ENCODE measurements around the gene GPRC5D. TPM values are rescaled to one million over a fixed set of nuclear protein-coding genes. Genes with fewer than 3 reads are reported as not detected.
A peak's percentile ranks its signal among the peaks of the same experiment; 100 is the strongest.

GPRC5D gene
- total RNA-seq, 6 donors from 2014 or later, result 0.66 to 2.1 TPM; not detected in 4

DNA sequence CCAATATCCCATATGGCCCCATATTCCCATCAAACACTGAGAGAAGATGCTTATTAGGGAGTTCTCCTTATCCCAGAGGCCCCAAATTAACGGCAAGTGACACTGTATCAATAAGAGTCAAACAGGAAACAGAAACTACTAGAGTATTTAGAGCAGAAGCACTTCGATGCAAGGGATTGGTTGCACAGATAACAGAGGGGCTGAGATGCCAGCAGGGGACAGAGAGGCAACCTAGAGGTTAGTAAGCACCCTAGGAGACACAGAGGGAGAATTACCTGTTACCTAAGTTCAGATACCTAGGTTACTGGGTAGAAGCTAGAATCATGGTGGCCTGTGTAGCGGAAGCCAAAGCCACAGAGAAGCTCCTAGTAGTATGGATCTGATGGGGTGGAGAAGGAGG lies 45.2 kb upstream of the GPRC5D start:
- H3K4me1 ChIP-seq, result peaks cover 18 to 54% (median 34%) of the 10 kb centered on the region in 4 donors
- no peak overlapping the region for H3K4me3 ChIP-seq
- H3K27ac ChIP-seq, result no peak overlapping the region
- DNase-seq (no peak), ATAC-seq (ENCODE audit: low FRiP score in 2 of 2) (no peak)
- H3K9me3 ChIP-seq, result no peaks in the 10 kb centered on the region
- H3K27me3 ChIP-seq, result no peaks in the 10 kb centered on the region
- 51 to 52% methylated on average over 3 of the region's 3 CpGs for WGBS, 2 donors
- TF ChIP-seq, protein P1, sequence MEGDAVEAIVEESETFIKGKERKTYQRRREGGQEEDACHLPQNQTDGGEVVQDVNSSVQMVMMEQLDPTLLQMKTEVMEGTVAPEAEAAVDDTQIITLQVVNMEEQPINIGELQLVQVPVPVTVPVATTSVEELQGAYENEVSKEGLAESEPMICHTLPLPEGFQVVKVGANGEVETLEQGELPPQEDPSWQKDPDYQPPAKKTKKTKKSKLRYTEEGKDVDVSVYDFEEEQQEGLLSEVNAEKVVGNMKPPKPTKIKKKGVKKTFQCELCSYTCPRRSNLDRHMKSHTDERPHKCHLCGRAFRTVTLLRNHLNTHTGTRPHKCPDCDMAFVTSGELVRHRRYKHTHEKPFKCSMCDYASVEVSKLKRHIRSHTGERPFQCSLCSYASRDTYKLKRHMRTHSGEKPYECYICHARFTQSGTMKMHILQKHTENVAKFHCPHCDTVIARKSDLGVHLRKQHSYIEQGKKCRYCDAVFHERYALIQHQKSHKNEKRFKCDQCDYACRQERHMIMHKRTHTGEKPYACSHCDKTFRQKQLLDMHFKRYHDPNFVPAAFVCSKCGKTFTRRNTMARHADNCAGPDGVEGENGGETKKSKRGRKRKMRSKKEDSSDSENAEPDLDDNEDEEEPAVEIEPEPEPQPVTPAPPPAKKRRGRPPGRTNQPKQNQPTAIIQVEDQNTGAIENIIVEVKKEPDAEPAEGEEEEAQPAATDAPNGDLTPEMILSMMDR (IDR thresholded peaks at IDR 0.05), result no peak
- TF ChIP-seq EP300 (IDR thresholded peaks at IDR 0.05) (no peak), POLR2AphosphoS5 (IDR thresholded peaks at IDR 0.05) (no peak), POLR2A (IDR thresholded peaks at IDR 0.05) (no peak)
- no peaks in the 10 kb centered on the region for H3K36me3 ChIP-seq

- ATAC-seq (ENCODE audit: low FRiP score in 2 of 2) (no peak), DNase-seq (no peak)
- H3K36me3 ChIP-seq, result no peaks in the 10 kb centered on the region
- no peaks in the 10 kb centered on the region for H3K27me3 ChIP-seq
- no peak for TF ChIP-seq POLR2A (IDR thresholded peaks at IDR 0.05)
- TF ChIP-seq EP300 (IDR thresholded peaks at IDR 0.05), result no peak
- TF ChIP-seq, protein P1 (IDR thresholded peaks at IDR 0.05), result no peak
- TF ChIP-seq POLR2AphosphoS5 (IDR thresholded peaks at IDR 0.05), result no peak
- no peaks in the 10 kb centered on the region for H3K9me3 ChIP-seq
- no peak overlapping the region for H3K27ac ChIP-seq
- peaks cover 18 to 51% (median 34%) of the 10 kb centered on the region in 4 donors for H3K4me1 ChIP-seq
- H3K4me3 ChIP-seq, result no peak overlapping the region
- 67 to 81% methylated on average over 3 of the region's 3 CpGs for WGBS, 2 donors
Measured at GRCh38 chr12:12996209-12996608, 44.2 kb upstream of the GPRC5D start.

DNA sequence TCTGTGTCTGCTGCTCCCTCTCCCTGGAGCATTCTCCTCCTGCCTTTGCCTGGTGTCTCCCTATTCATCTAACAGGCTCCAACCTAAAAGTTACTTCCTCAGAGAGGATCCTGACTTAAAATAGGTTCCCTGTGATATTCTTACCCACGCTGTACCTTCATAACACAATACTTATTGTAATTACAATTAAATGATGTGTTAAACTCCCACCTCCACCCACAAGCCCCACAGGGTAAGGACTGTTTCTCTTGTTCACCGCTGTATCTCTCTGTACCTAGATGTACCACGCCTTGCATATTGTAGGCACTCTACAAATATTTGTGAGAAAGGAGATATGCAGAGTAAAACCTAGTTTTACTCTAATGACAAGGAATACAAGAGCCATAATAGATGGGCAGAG lies 43.1 kb upstream of the GPRC5D start:
- no peak for ATAC-seq (ENCODE audit: low FRiP score in 2 of 2)
- Histone ChIP-seq H3K4me1 (peaks cover 18 to 47% (median 34%) of the 10 kb centered on the region in 4 donors), H3K27ac (no peak overlapping the region)

DNA sequence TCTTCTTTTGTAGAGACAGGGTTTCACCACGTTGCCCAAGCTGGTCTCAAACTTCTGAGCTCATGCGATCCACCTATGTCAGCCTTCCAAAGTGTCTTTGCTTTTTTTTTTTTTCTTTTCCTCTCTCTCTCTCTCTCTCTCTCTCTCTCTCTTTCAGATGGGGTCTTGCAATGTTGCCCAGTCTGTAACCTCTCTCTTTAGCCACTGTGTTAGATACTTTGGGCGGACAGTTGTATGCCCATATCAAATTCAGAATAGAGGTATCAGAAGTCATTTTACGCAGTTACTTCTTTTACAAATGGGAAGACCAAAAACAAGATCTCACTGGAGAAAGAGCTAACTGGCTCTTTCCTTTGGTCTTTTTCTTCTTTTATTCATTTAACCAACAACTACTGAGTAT lies 41.4 kb upstream of the GPRC5D start:
- H3K27ac ChIP-seq, result peak overlapping the region; percentile 76 to 80 (median 78)
- 94 to 97% methylated on average over 4 of the region's 4 CpGs for WGBS, 2 donors
- peaks cover 7 to 32% (median 24%) of the 10 kb centered on the region in 4 donors for H3K4me1 ChIP-seq
- H3K4me3 ChIP-seq, result no peak overlapping the region
- no peak for DNase-seq
- H3K9me3 ChIP-seq, result no peaks in the 10 kb centered on the region
- H3K27me3 ChIP-seq, result no peaks in the 10 kb centered on the region
- peaks cover 4 to 10% (median 7%) of the 10 kb centered on the region in 4 donors for H3K36me3 ChIP-seq
- ATAC-seq (ENCODE audit: low FRiP score in 2 of 2), result no peak
- TF ChIP-seq EP300 (IDR thresholded peaks at IDR 0.05) (no peak), POLR2A (IDR thresholded peaks at IDR 0.05) (no peak), POLR2AphosphoS5 (IDR thresholded peaks at IDR 0.05) (no peak)
- TF ChIP-seq, protein P1 (IDR thresholded peaks at IDR 0.05), result no peak

More for the DNA sequence above, 43.1 kb upstream of the GPRC5D start:
- DNase-seq, result no peak
- 90 to 95% methylated on average over 3 of the region's 3 CpGs for WGBS, 2 donors
- no peak for TF ChIP-seq POLR2A (IDR thresholded peaks at IDR 0.05)
- Histone ChIP-seq H3K9me3 (no peaks in the 10 kb centered on the region), H3K27me3 (no peaks in the 10 kb centered on the region), H3K36me3 (no peaks in the 10 kb centered on the region), H3K4me3 (no peak overlapping the region)

DNA sequence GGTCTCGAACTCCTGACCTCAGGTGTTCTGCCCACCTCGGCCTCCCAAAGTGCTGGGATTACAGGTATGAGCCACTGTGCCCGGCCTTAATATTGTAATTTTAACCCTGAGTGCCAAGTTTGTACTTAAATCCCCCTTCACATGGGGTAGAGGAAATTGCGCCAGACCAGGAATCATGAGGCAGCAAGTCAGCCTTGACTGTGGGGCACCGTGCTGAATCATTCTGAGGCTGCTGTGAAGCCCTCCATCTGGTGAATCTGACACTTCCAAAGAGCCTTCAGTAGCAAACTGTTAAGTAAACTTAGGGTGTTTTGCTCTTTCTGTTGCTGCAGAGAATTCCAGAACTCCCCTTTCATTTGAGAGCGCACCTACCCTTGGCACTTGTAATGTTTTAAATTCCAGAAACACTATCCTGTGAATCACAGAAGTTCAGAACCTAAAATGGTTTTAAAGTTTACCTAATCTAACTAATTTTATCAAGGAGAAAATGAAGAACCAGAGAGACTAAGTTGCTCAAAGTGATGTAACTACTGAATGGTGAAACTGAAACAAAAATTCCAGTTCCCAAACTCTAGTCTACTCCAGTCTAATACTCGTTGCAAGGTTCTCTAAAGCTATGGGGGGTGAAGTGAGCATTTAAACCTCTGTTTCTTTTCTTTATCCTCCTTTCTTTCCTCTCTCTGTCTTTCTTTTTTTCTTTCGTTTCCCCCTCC lies 40.6 kb upstream of the GPRC5D start:
- no peaks in the 10 kb centered on the region for H3K9me3 ChIP-seq
- no peaks in the 10 kb centered on the region for H3K27me3 ChIP-seq
- ATAC-seq (ENCODE audit: low FRiP score in 2 of 2) (peak; percentile 74 to 87), DNase-seq (peak in 1 of 2 donors; percentile 88)
- WGBS, 2 donors, result 36 to 38% methylated on average over 6 to 8 of the region's 8 CpGs
- peak; percentile 56 to 67 for TF ChIP-seq POLR2AphosphoS5 (IDR thresholded peaks at IDR 0.05)
- TF ChIP-seq EP300 (IDR thresholded peaks at IDR 0.05), result peak in 1 of 4 donors; percentile 63
- TF ChIP-seq POLR2A (IDR thresholded peaks at IDR 0.05), result peak in 1 of 4 donors; percentile 30
- TF ChIP-seq, protein P1 (IDR thresholded peaks at IDR 0.05), result no peak
- H3K4me3 ChIP-seq, result peak overlapping the region in 3 of 4 donors; percentile 6 to 20 (median 17)
- H3K36me3 ChIP-seq, result peaks cover 4 to 18% (median 8%) of the 10 kb centered on the region in 4 donors
- peak overlapping the region; percentile 76 to 80 (median 78) for H3K27ac ChIP-seq
- peaks cover 4 to 26% (median 19%) of the 10 kb centered on the region in 4 donors for H3K4me1 ChIP-seq
